ENCODE results near the gene CTDSP1. TPM values are rescaled to one million over a fixed set of nuclear protein-coding genes. Genes with fewer than 3 reads are reported as not detected.

The CTDSP1 gene
- total RNA-seq, 1 experiment from 2014 or later, result 25.4 TPM

GRCh38 chr2:218369330-218369729, 30.3 kb upstream of the CTDSP1 start:
- CTCF ChIA-PET, result interaction anchor here (1.2 to 1.5 kb wide), 2 partner anchors 13 to 96 kb away, joined by 6 to 11 read pairs; partner anchors contain the start of gene CATIP
- H3K36me3 Mint-ChIP-seq, result no peaks in the 10 kb centered on the region
- no peak for ATAC-seq
- no peak overlapping the region for H3K27ac Mint-ChIP-seq
- no peaks in the 10 kb centered on the region for H3K9me3 Mint-ChIP-seq
- H3K4me1 Mint-ChIP-seq, result peaks cover 6% of the 10 kb centered on the region; the same call in 1 of the 2 replicates
- DNase-seq (ENCODE audit: low spot score), result no peak
- no peaks in the 10 kb centered on the region for H3K27me3 Mint-ChIP-seq (ENCODE audit: low read depth)
- peak; percentile 55; the same call in 1 of the 2 replicates for TF ChIP-seq ZNF121 (CRISPR knock-in tag; IDR thresholded peaks at IDR 0.05)
- TF ChIP-seq MLX (CRISPR knock-in tag; IDR thresholded peaks at IDR 0.05), result no peak
- TF ChIP-seq NR1H2 (CRISPR knock-in tag; IDR thresholded peaks at IDR 0.05), result no peak
- no peak for TF ChIP-seq SMAD4 (CRISPR knock-in tag; IDR thresholded peaks at IDR 0.05)
- no peak for TF ChIP-seq NFYB (CRISPR knock-in tag; conservative IDR thresholded peaks at IDR 0.05; ENCODE audit: low read depth)
- no peak for TF ChIP-seq E2F5 (CRISPR knock-in tag; IDR thresholded peaks at IDR 0.05)
- no peak overlapping the region for H3K4me3 Mint-ChIP-seq
- POLR2A ChIA-PET, result no interaction called here

- H3K27me3 Mint-ChIP-seq (ENCODE audit: low read depth), result no peaks in the 10 kb centered on the region
- no peaks in the 10 kb centered on the region for H3K36me3 Mint-ChIP-seq
- DNase-seq (ENCODE audit: low spot score) (no peak), ATAC-seq (no peak)
- POLR2A ChIA-PET, result interaction anchor here (0.5 kb wide), 1 partner anchor 49 kb away, joined by 5 read pairs; no protein-coding TSS in a partner anchor
- CTCF ChIA-PET, result interaction anchor here (0.6 kb wide), 1 partner anchor 14 kb away, joined by 4 read pairs; the partner anchor contains the start of gene CATIP
- H3K9me3 Mint-ChIP-seq, result no peaks in the 10 kb centered on the region
- H3K4me1 Mint-ChIP-seq, result peaks cover 6% of the 10 kb centered on the region; the same call in 1 of the 2 replicates
- no peak overlapping the region for H3K27ac Mint-ChIP-seq
- no peak overlapping the region for H3K4me3 Mint-ChIP-seq
- TF ChIP-seq TP53 (CRISPR knock-in tag; IDR thresholded peaks at IDR 0.05) (no peak), ZNF671 (CRISPR knock-in tag; IDR thresholded peaks at IDR 0.05) (no peak), GABPB1 (CRISPR knock-in tag; IDR thresholded peaks at IDR 0.05) (peak; percentile 88), GTF2I (CRISPR knock-in tag; conservative IDR thresholded peaks at IDR 0.05) (no peak), E2F4 (CRISPR knock-in tag; IDR thresholded peaks at IDR 0.05; ENCODE audit: borderline replicate concordance, low read depth) (no peak), E2F1 (CRISPR knock-in tag; IDR thresholded peaks at IDR 0.05) (no peak), ZNF317 (CRISPR knock-in tag; IDR thresholded peaks at IDR 0.05; ENCODE audit: borderline replicate concordance, low read depth) (no peak)
Observed at GRCh38 chr2:218370410-218371063, 29.1 kb upstream of the CTDSP1 start.

- TF ChIP-seq NR2C2 (CRISPR knock-in tag; IDR thresholded peaks at IDR 0.05) (no peak), ARID4B (CRISPR knock-in tag; IDR thresholded peaks at IDR 0.05; ENCODE audit: borderline replicate concordance) (no peak), TCF7 (CRISPR knock-in tag; IDR thresholded peaks at IDR 0.05; ENCODE audit: low read depth) (no peak), EMX1 (CRISPR knock-in tag; IDR thresholded peaks at IDR 0.05) (no peak), ATF2 (CRISPR knock-in tag; IDR thresholded peaks at IDR 0.05; ENCODE audit: borderline replicate concordance, low read depth) (no peak), OVOL2 (CRISPR knock-in tag; IDR thresholded peaks at IDR 0.05; ENCODE audit: borderline replicate concordance) (no peak), E2F1 (CRISPR knock-in tag; IDR thresholded peaks at IDR 0.05) (no peak), MYBL2 (CRISPR knock-in tag; IDR thresholded peaks at IDR 0.05) (no peak)
- H3K27ac Mint-ChIP-seq, result no peak overlapping the region
- DNase-seq (ENCODE audit: low spot score), result no peak
- no peak for ATAC-seq
- ChIA-PET CTCF (no interaction called here), POLR2A (no interaction called here)
- no peaks in the 10 kb centered on the region for H3K36me3 Mint-ChIP-seq
- H3K4me1 Mint-ChIP-seq, result peaks cover 6% of the 10 kb centered on the region; the same call in 1 of the 2 replicates
- H3K9me3 Mint-ChIP-seq, result no peaks in the 10 kb centered on the region
- H3K27me3 Mint-ChIP-seq (ENCODE audit: low read depth), result no peaks in the 10 kb centered on the region
- H3K4me3 Mint-ChIP-seq, result no peak overlapping the region
Observed at GRCh38 chr2:218371983-218372350, 27.7 kb upstream of the CTDSP1 start.

Measured in WTC11 (cell line).